GM12873 (cell line): Measurements from ENCODE around the gene ANG.

Experiments used
- TF ChIP-seq, protein P1 (sequence below): IDR thresholded peaks from 2 replicates; pipeline ENCODE4 v1.5.1; 2012; ENCODE audit warnings: low read depth, mild to moderate bottlenecking, moderate library complexity, low read length, control low read depth; ENCODE audit not compliant: insufficient read depth; ENCODE audit errors: missing control alignments

Gene ANG

GRCh38 chr14:20656274-20656673 is 32.3 kb upstream of the ANG start:
- TF ChIP-seq, protein P1, sequence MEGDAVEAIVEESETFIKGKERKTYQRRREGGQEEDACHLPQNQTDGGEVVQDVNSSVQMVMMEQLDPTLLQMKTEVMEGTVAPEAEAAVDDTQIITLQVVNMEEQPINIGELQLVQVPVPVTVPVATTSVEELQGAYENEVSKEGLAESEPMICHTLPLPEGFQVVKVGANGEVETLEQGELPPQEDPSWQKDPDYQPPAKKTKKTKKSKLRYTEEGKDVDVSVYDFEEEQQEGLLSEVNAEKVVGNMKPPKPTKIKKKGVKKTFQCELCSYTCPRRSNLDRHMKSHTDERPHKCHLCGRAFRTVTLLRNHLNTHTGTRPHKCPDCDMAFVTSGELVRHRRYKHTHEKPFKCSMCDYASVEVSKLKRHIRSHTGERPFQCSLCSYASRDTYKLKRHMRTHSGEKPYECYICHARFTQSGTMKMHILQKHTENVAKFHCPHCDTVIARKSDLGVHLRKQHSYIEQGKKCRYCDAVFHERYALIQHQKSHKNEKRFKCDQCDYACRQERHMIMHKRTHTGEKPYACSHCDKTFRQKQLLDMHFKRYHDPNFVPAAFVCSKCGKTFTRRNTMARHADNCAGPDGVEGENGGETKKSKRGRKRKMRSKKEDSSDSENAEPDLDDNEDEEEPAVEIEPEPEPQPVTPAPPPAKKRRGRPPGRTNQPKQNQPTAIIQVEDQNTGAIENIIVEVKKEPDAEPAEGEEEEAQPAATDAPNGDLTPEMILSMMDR = no peak

- TF ChIP-seq, protein P1 = peak; percentile 40
Measured at GRCh38 chr14:20657216-20658211, 31.1 kb upstream of the ANG start.

GRCh38 chr14:20658246-20658645 is 30.3 kb upstream of the ANG start:
- TF ChIP-seq, protein P1 = no peak

GRCh38 chr14:20659336-20659735 is 29.2 kb upstream of the ANG start:
- TF ChIP-seq, protein P1 = no peak

GRCh38 chr14:20659813-20660395 is 28.7 kb upstream of the ANG start:
- TF ChIP-seq, protein P1 = no peak

GRCh38 chr14:20661197-20661596 is 27.4 kb upstream of the ANG start:
- TF ChIP-seq, protein P1 = no peak

- TF ChIP-seq, protein P1 = peak; percentile 91
Measured at GRCh38 chr14:20662968-20663732, 25.4 kb upstream of the ANG start.
